Measurements from ENCODE around the gene PCED1A. TPM values are rescaled to one million over a fixed set of nuclear protein-coding genes. Genes with fewer than 3 reads are reported as not detected.

PCED1A gene
- total RNA-seq, 2 experiments from 2014 or later = 6.9 to 9.8 TPM

DNA sequence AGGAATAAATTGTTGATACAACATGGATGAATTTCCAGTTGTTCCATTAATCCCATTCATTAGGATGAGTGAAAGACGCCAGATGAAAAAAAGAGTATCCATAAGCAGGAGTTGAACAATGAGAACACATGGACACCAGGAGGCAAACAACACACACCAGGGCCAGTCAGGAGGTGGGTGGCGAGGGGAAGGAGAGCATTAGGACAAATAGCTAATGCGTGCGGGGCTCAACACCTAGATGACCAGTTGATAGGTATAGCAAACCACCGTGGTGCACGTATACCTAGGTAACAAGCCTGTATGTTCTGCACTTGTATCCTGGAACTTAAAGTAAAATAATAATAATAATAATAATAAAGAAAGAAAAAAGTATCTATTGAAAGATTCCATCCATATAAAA is 11.1 kb downstream of the PCED1A start:
- CTCF ChIA-PET (ENCODE audit: unreplicated experiment) = no interaction called here
- no peaks in the 10 kb centered on the region for H3K9me2 ChIP-seq (ENCODE audit: insufficient read depth, low read length)
- H3K27ac ChIP-seq (ENCODE audit: low read depth, low read length, poor library complexity, severe bottlenecking) = no peak overlapping the region
- no peak overlapping the region for H2AFZ ChIP-seq (ENCODE audit: low read length)
- no TSS peak for BruUV-seq (replicated peaks)
- intact Hi-C loops (cut with micrococcal nuclease; ENCODE audit: unreplicated experiment) = no loop called here
- POLR2A ChIA-PET = no interaction called here
- H3K4me2 ChIP-seq (ENCODE audit: low read length) = no peak overlapping the region
- TF ChIP-seq EZH2phosphoT487 (IDR thresholded peaks at IDR 0.05; ENCODE audit: borderline replicate concordance, low read depth, low read length) = no peak
- TF ChIP-seq, protein P1, sequence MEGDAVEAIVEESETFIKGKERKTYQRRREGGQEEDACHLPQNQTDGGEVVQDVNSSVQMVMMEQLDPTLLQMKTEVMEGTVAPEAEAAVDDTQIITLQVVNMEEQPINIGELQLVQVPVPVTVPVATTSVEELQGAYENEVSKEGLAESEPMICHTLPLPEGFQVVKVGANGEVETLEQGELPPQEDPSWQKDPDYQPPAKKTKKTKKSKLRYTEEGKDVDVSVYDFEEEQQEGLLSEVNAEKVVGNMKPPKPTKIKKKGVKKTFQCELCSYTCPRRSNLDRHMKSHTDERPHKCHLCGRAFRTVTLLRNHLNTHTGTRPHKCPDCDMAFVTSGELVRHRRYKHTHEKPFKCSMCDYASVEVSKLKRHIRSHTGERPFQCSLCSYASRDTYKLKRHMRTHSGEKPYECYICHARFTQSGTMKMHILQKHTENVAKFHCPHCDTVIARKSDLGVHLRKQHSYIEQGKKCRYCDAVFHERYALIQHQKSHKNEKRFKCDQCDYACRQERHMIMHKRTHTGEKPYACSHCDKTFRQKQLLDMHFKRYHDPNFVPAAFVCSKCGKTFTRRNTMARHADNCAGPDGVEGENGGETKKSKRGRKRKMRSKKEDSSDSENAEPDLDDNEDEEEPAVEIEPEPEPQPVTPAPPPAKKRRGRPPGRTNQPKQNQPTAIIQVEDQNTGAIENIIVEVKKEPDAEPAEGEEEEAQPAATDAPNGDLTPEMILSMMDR (conservative IDR thresholded peaks at IDR 0.05; ENCODE audit: low read length) = no peak
- H3K4me1 ChIP-seq (ENCODE audit: insufficient read depth, low read length, poor library complexity, severe bottlenecking) = peaks cover 8% of the 10 kb centered on the region
- H3K79me2 ChIP-seq (ENCODE audit: insufficient read depth, low read depth, low read length) = no peaks in the 10 kb centered on the region
- H4K20me1 ChIP-seq (ENCODE audit: insufficient read depth, low read length) = no peaks in the 10 kb centered on the region
- H3K4me3 ChIP-seq (ENCODE audit: low read depth, low read length, poor library complexity, severe bottlenecking) = no peak overlapping the region
- DNase-seq (ENCODE audit: low spot score) = no peak
- no peaks in the 10 kb centered on the region for H3K36me3 ChIP-seq (ENCODE audit: insufficient read depth, low read length)
- H3K9me3 ChIP-seq (ENCODE audit: low read length) = 0 out of 2 replicates have a peak, but pooled peaks cover 5% of the 10 kb centered on the region

DNA sequence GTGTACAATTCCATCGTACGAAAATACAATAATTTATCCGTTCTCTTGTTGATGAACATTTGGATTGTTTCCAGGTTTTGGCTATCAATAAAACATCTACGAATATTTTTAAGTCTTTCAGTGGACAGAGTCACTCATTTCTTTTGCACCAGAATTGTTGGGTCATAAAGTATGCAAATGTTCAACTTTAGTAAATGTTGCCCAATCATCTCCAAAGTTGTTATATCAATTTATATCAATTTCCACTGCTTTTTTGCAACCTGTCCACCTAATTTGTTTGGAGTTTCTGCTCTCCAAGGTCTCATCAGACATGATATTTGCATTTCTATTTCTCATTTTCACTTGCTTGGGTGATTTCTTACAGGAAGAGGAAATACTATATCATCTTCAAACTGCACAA is 13.8 kb downstream of the PCED1A start:
- Histone ChIP-seq H3K36me3 (ENCODE audit: insufficient read depth, low read length) (no peaks in the 10 kb centered on the region), H3K4me1 (ENCODE audit: insufficient read depth, low read length, poor library complexity, severe bottlenecking) (peaks cover 8% of the 10 kb centered on the region), H3K9me2 (ENCODE audit: insufficient read depth, low read length) (no peaks in the 10 kb centered on the region), H3K4me3 (ENCODE audit: low read depth, low read length, poor library complexity, severe bottlenecking) (no peak overlapping the region), H3K9me3 (ENCODE audit: low read length) (0 out of 2 replicates have a peak, but pooled peaks cover 5% of the 10 kb centered on the region), H3K27ac (ENCODE audit: low read depth, low read length, poor library complexity, severe bottlenecking) (no peak overlapping the region), H4K20me1 (ENCODE audit: insufficient read depth, low read length) (no peaks in the 10 kb centered on the region), H2AFZ (ENCODE audit: low read length) (no peak overlapping the region), H3K4me2 (ENCODE audit: low read length) (peak overlapping the region; percentile 33; the same call in 1 of the 2 replicates), H3K79me2 (ENCODE audit: insufficient read depth, low read depth, low read length) (no peaks in the 10 kb centered on the region)
- BruUV-seq (replicated peaks) = no TSS peak
- POLR2A ChIA-PET = no interaction called here
- CTCF ChIA-PET (ENCODE audit: unreplicated experiment) = no interaction called here
- intact Hi-C loops (cut with micrococcal nuclease; ENCODE audit: unreplicated experiment) = no loop called here
- no peak for TF ChIP-seq EZH2phosphoT487 (IDR thresholded peaks at IDR 0.05; ENCODE audit: borderline replicate concordance, low read depth, low read length)
- TF ChIP-seq, protein P1 (conservative IDR thresholded peaks at IDR 0.05; ENCODE audit: low read length) = no peak
- DNase-seq (ENCODE audit: low spot score) = no peak

DNA sequence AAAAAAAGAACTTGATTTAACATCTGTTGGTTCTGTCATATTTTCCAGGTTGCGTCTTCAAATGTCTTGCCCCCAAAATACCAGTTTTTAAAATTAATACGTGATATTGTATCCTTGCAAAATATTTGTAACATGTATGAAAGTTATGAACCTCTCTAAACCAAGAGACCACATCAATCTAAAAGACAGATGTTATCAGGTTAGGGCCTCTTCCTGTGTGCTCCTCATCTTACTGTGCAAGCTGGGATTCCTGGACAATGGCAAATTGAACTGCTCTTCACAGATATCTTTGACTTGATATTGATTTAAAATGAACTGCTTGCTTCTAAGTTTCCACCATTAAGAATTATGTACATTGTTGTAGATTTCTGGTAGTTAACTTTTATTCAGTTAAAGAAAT is 14.7 kb downstream of the PCED1A start:
- Histone ChIP-seq H2AFZ (ENCODE audit: low read length) (no peak overlapping the region), H3K9me2 (ENCODE audit: insufficient read depth, low read length) (no peaks in the 10 kb centered on the region), H3K36me3 (ENCODE audit: insufficient read depth, low read length) (no peaks in the 10 kb centered on the region), H3K9me3 (ENCODE audit: low read length) (0 out of 2 replicates have a peak, but pooled peaks cover 5% of the 10 kb centered on the region), H4K20me1 (ENCODE audit: insufficient read depth, low read length) (no peaks in the 10 kb centered on the region), H3K79me2 (ENCODE audit: insufficient read depth, low read depth, low read length) (no peaks in the 10 kb centered on the region), H3K27ac (ENCODE audit: low read depth, low read length, poor library complexity, severe bottlenecking) (no peak overlapping the region), H3K4me1 (ENCODE audit: insufficient read depth, low read length, poor library complexity, severe bottlenecking) (peaks cover 8% of the 10 kb centered on the region), H3K4me2 (ENCODE audit: low read length) (no peak overlapping the region), H3K4me3 (ENCODE audit: low read depth, low read length, poor library complexity, severe bottlenecking) (no peak overlapping the region)
- no TSS peak for BruUV-seq (replicated peaks)
- no peak for DNase-seq (ENCODE audit: low spot score)
- POLR2A ChIA-PET = no interaction called here
- CTCF ChIA-PET (ENCODE audit: unreplicated experiment) = no interaction called here
- intact Hi-C loops (cut with micrococcal nuclease; ENCODE audit: unreplicated experiment) = no loop called here
- no peak for TF ChIP-seq EZH2phosphoT487 (IDR thresholded peaks at IDR 0.05; ENCODE audit: borderline replicate concordance, low read depth, low read length)
- TF ChIP-seq, protein P1 (conservative IDR thresholded peaks at IDR 0.05; ENCODE audit: low read length) = no peak
